ENCODE data around the gene TMEM178B.
"Not testable (repeated sequence)": the region's sequence is repeated elsewhere in the genome, so short reads cannot be mapped to it uniquely, and the experiment has no call there.

Gene TMEM178B

GRCh38 chr7:141073641-141074161, at the start of gene TMEM178B:
TSS of gene TMEM178B (plus strand) at chr7:141074064.
- Histone ChIP-seq H3K4me1 (ENCODE audit: insufficient read depth, insufficient read length) (no peaks in the 10 kb centered on the region), H3K36me3 (ENCODE audit: insufficient read depth, insufficient read length, low read length) (no peaks in the 10 kb centered on the region), H3K9me3 (ENCODE audit: insufficient read depth, low read length) (no peaks in the 10 kb centered on the region), H3K9ac (ENCODE audit: insufficient read length, low read depth) (peak within 1 kb of the TSS; percentile 67), H3K4me3 (ENCODE audit: insufficient read length, low read depth) (peak within 1 kb of the TSS; percentile 62), H3K27me3 (ENCODE audit: insufficient read depth, insufficient read length) (peaks cover 72% of the 10 kb centered on the region)
- DNase-seq (ENCODE audit: low read depth, low spot score), result no peak
- TF ChIP-seq SUZ12 (IDR thresholded peaks at IDR 0.05; ENCODE audit: extremely low read depth, insufficient read depth, insufficient read length) (peak; percentile 40), ZNF274 (IDR thresholded peaks at IDR 0.05; ENCODE audit: low read depth, low read length) (no peak)

- H3K36me3 ChIP-seq (ENCODE audit: insufficient read depth, insufficient read length, low read length), result no peaks in the 10 kb centered on the region
- H3K9me3 ChIP-seq (ENCODE audit: insufficient read depth, low read length), result peaks cover 15% of the 10 kb centered on the region; the same call in 1 of the 2 replicates
- DNase-seq (ENCODE audit: low read depth, low spot score), result no peak
- H3K9ac ChIP-seq (ENCODE audit: insufficient read length, low read depth), result no peak overlapping the region
- no peaks in the 10 kb centered on the region for H3K4me1 ChIP-seq (ENCODE audit: insufficient read depth, insufficient read length)
- TF ChIP-seq YY1 (IDR thresholded peaks at IDR 0.05; ENCODE audit: insufficient read depth, insufficient read length) (no peak), SUZ12 (IDR thresholded peaks at IDR 0.05; ENCODE audit: extremely low read depth, insufficient read depth, insufficient read length) (no peak), ZNF274 (IDR thresholded peaks at IDR 0.05; ENCODE audit: low read depth, low read length) (no peak)
- no peak overlapping the region for H3K4me3 ChIP-seq (ENCODE audit: insufficient read length, low read depth)
- H3K27me3 ChIP-seq (ENCODE audit: insufficient read depth, insufficient read length), result no peaks in the 10 kb centered on the region
Observed at GRCh38 chr7:141024668-141025067, 49.2 kb upstream of the TMEM178B start.

- no peak overlapping the region for H3K9ac ChIP-seq (ENCODE audit: insufficient read length, low read depth)
- no peaks in the 10 kb centered on the region for H3K27me3 ChIP-seq (ENCODE audit: insufficient read depth, insufficient read length)
- TF ChIP-seq ZNF274 (IDR thresholded peaks at IDR 0.05; ENCODE audit: low read depth, low read length), result no peak
- no peak for TF ChIP-seq YY1 (IDR thresholded peaks at IDR 0.05; ENCODE audit: insufficient read depth, insufficient read length)
- TF ChIP-seq SUZ12 (IDR thresholded peaks at IDR 0.05; ENCODE audit: extremely low read depth, insufficient read depth, insufficient read length), result no peak
- H3K9me3 ChIP-seq (ENCODE audit: insufficient read depth, low read length), result peaks cover 24% of the 10 kb centered on the region; the same call in 1 of the 2 replicates
- no peak for DNase-seq (ENCODE audit: low read depth, low spot score)
- no peak overlapping the region for H3K4me3 ChIP-seq (ENCODE audit: insufficient read length, low read depth)
- no peaks in the 10 kb centered on the region for H3K4me1 ChIP-seq (ENCODE audit: insufficient read depth, insufficient read length)
- no peaks in the 10 kb centered on the region for H3K36me3 ChIP-seq (ENCODE audit: insufficient read depth, insufficient read length, low read length)
Observed at GRCh38 chr7:141027043-141027442, 46.8 kb upstream of the TMEM178B start.

- no peak overlapping the region for H3K9ac ChIP-seq (ENCODE audit: insufficient read length, low read depth)
- H3K4me1 ChIP-seq (ENCODE audit: insufficient read depth, insufficient read length), result no peaks in the 10 kb centered on the region
- no peak for DNase-seq (ENCODE audit: low read depth, low spot score)
- H3K36me3 ChIP-seq (ENCODE audit: insufficient read depth, insufficient read length, low read length), result no peaks in the 10 kb centered on the region
- H3K27me3 ChIP-seq (ENCODE audit: insufficient read depth, insufficient read length), result no peaks in the 10 kb centered on the region
- TF ChIP-seq YY1 (IDR thresholded peaks at IDR 0.05; ENCODE audit: insufficient read depth, insufficient read length) (no peak), SUZ12 (IDR thresholded peaks at IDR 0.05; ENCODE audit: extremely low read depth, insufficient read depth, insufficient read length) (no peak), ZNF274 (IDR thresholded peaks at IDR 0.05; ENCODE audit: low read depth, low read length) (no peak)
- no peak overlapping the region for H3K4me3 ChIP-seq (ENCODE audit: insufficient read length, low read depth)
- H3K9me3 ChIP-seq (ENCODE audit: insufficient read depth, low read length), result peaks cover 27% of the 10 kb centered on the region; the same call in 1 of the 2 replicates
Observed at GRCh38 chr7:141028767-141029166, 45.1 kb upstream of the TMEM178B start.

- not testable (repeated sequence) for H3K27me3 ChIP-seq (ENCODE audit: insufficient read depth, insufficient read length); DNase-seq (ENCODE audit: low read depth, low spot score); H3K9ac ChIP-seq (ENCODE audit: insufficient read length, low read depth)
Observed at GRCh38 chr7:141032539-141033323, 41.1 kb upstream of the TMEM178B start.

GRCh38 chr7:141038100-141038499, 35.8 kb upstream of the TMEM178B start:
- H3K27me3 ChIP-seq (ENCODE audit: insufficient read depth, insufficient read length); H3K9me3 ChIP-seq (ENCODE audit: insufficient read depth, low read length); H3K9ac ChIP-seq (ENCODE audit: insufficient read length, low read depth); DNase-seq (ENCODE audit: low read depth, low spot score); H3K4me1 ChIP-seq (ENCODE audit: insufficient read depth, insufficient read length); H3K4me3 ChIP-seq (ENCODE audit: insufficient read length, low read depth); H3K36me3 ChIP-seq (ENCODE audit: insufficient read depth, insufficient read length, low read length): not testable (repeated sequence)

More at GRCh38 chr7:141032539-141033323, 41.1 kb upstream of the TMEM178B start:
- H3K9me3 ChIP-seq (ENCODE audit: insufficient read depth, low read length), result peaks cover 21% of the 10 kb centered on the region; the same call in 1 of the 2 replicates
- H3K36me3 ChIP-seq (ENCODE audit: insufficient read depth, insufficient read length, low read length); H3K4me3 ChIP-seq (ENCODE audit: insufficient read length, low read depth); H3K4me1 ChIP-seq (ENCODE audit: insufficient read depth, insufficient read length): not testable (repeated sequence)

- no peaks in the 10 kb centered on the region for H3K9me3 ChIP-seq (ENCODE audit: insufficient read depth, low read length)
- no peaks in the 10 kb centered on the region for H3K36me3 ChIP-seq (ENCODE audit: insufficient read depth, insufficient read length, low read length)
- TF ChIP-seq SUZ12 (IDR thresholded peaks at IDR 0.05; ENCODE audit: extremely low read depth, insufficient read depth, insufficient read length), result no peak
- no peak for TF ChIP-seq YY1 (IDR thresholded peaks at IDR 0.05; ENCODE audit: insufficient read depth, insufficient read length)
- no peak for TF ChIP-seq ZNF274 (IDR thresholded peaks at IDR 0.05; ENCODE audit: low read depth, low read length)
- no peak overlapping the region for H3K9ac ChIP-seq (ENCODE audit: insufficient read length, low read depth)
- H3K4me3 ChIP-seq (ENCODE audit: insufficient read length, low read depth), result no peak overlapping the region
- H3K4me1 ChIP-seq (ENCODE audit: insufficient read depth, insufficient read length), result no peaks in the 10 kb centered on the region
- H3K27me3 ChIP-seq (ENCODE audit: insufficient read depth, insufficient read length), result no peaks in the 10 kb centered on the region
- DNase-seq (ENCODE audit: low read depth, low spot score), result no peak
Observed at GRCh38 chr7:141039376-141039775, 34.5 kb upstream of the TMEM178B start.

All from NT2/D1 (cell line).